K562 (cell line): ENCODE results near the gene SLC5A6. TPM values are rescaled to one million over a fixed set of nuclear protein-coding genes. Genes with fewer than 3 reads are reported as not detected.

Experiments
- ATAC-seq: fragments of 200-7000 bp; cut with Tn5 transposase; 3 replicates; pipeline ENCODE4 v1.9.1; 2020; ENCODE audit warnings: moderate library complexity
- BruUV-seq: library from RNA; stranded (reverse); fragments of 400-500 nt; replicated peaks from 2 replicates; lab custom pipeline; 2021; lab: Mats Ljungman, UMichigan
- CTCF ChIA-PET: fragments of 300-600 bp; formaldehyde crosslinking; extraction: SDS; loops from one replicate; lab custom pipeline; 2021; ENCODE audit warnings: low intra/inter-chr PET ratio; lab: Yijun Ruan, JAX
- POLR2A ChIA-PET: fragments of 300-600, 350-650 bp; sonication (Branson Sonifier 250); formaldehyde crosslinking; extraction: SDS; loops from one replicate; lab custom pipeline; 2021; ENCODE audit warnings: antibody characterized with exemption, inconsistent platforms; lab: Yijun Ruan, JAX
- DNase-seq, 4 experiments: peaks; one replicate each; pipeline versions ENCODE4 v3.0.0 to v3.0.0-alpha.2; 2011 to 2018; ENCODE audit warnings: low spot score in 3 of 4, mixed read lengths in 3 of 4; ENCODE audit errors: extremely low read depth in 1 of 4
- FAIRE-seq: peaks from 2 replicates; lab custom pipeline; 2011; peaks lifted over from hg19 to GRCh38; lab: Jason Lieb, UNC
- H2AFZ ChIP-seq: 2 replicates; pipeline ENCODE4 v1.6.0; 2011; ENCODE audit warnings: low read depth, low read length, control low read depth, inconsistent platforms
- H3K27ac ChIP-seq: fragments of 200-600 bp; 3 replicates; pipeline ENCODE4 v1.8.0; 2011; ENCODE audit warnings: low read depth, mild to moderate bottlenecking, control low read depth, inconsistent platforms, low read length, moderate library complexity, mixed read lengths; ENCODE audit errors: extremely low read depth
- H3K27me3 ChIP-seq, 2 experiments: fragments of 300-600 bp in 1 of 2; 2 replicates in 1 of 2; 3 replicates in 1 of 2; pipeline versions ENCODE4 v1.6.0 to v1.8.0; 2011; ENCODE audit warnings: inconsistent platforms in 2 of 2, low read length in 2 of 2, mild to moderate bottlenecking in 1 of 2, mixed read lengths in 1 of 2, moderate library complexity in 1 of 2; ENCODE audit not compliant: control insufficient read depth in 2 of 2, insufficient read depth in 2 of 2
- H3K36me3 ChIP-seq: fragments of 300-600 bp; 3 replicates; pipeline ENCODE4 v1.8.0; 2011; ENCODE audit warnings: mild to moderate bottlenecking, low read length, inconsistent platforms; ENCODE audit not compliant: control insufficient read depth, insufficient read depth
- H3K4me1 ChIP-seq, 2 experiments: fragments of 200-600 bp in 1 of 2; replicated peaks in 1 of 2; 2 replicates in 1 of 2; 3 replicates in 1 of 2; pipeline versions ENCODE4 v1.5.1 to v1.8.0; 2011; ENCODE audit warnings: inconsistent platforms in 2 of 2, low read length in 2 of 2, mild to moderate bottlenecking in 1 of 2, mixed read lengths in 1 of 2, moderate library complexity in 1 of 2; ENCODE audit not compliant: control insufficient read depth in 2 of 2, insufficient read depth in 2 of 2
- H3K4me2 ChIP-seq: 2 replicates; pipeline ENCODE4 v1.6.1; 2011; ENCODE audit warnings: low read length, control low read depth, inconsistent platforms, mixed read lengths; ENCODE audit not compliant: insufficient read depth
- H3K4me3 ChIP-seq: fragments of 200-600 bp; sonication (generic), shearing (Covaris generic); 2 replicates; pipeline ENCODE4 v1.5.1; 2016; ENCODE audit warnings: control low read depth, inconsistent platforms
- H3K79me2 ChIP-seq: fragments of 200-600 bp; 3 replicates; pipeline ENCODE4 v1.8.0; 2011; ENCODE audit warnings: low read length, inconsistent platforms; ENCODE audit not compliant: control insufficient read depth, insufficient read depth
- H3K9ac ChIP-seq, 2 experiments: 2 replicates each; pipeline versions ENCODE4 v1.6.0 to v1.6.1; 2011; ENCODE audit warnings: low read depth in 2 of 2, low read length in 2 of 2, control low read depth in 1 of 2, inconsistent platforms in 1 of 2, mild to moderate bottlenecking in 1 of 2, mixed read lengths in 1 of 2; ENCODE audit not compliant: insufficient read depth in 1 of 2
- H3K9me1 ChIP-seq: one replicate; pipeline ENCODE4 v1.6.0; 2011; ENCODE audit warnings: inconsistent platforms, mild to moderate bottlenecking, low read length, moderate library complexity; ENCODE audit not compliant: control insufficient read depth, insufficient read depth
- H3K9me3 ChIP-seq: replicated peaks from 2 replicates; pipeline ENCODE4 v1.5.1; 2011; ENCODE audit warnings: low read depth, low read length, inconsistent platforms; ENCODE audit not compliant: control insufficient read depth, insufficient read depth
- H4K20me1 ChIP-seq: replicated peaks from 2 replicates; pipeline ENCODE4 v1.6.1; 2011; ENCODE audit warnings: low read length, inconsistent platforms, mixed read lengths; ENCODE audit not compliant: control insufficient read depth, insufficient read depth
- CBFA2T2 ChIP-seq: fragments of 450-650 bp; conservative IDR thresholded peaks from 2 replicates; pipeline ENCODE4 v1.6.1; 2017; ENCODE audit warnings: mild to moderate bottlenecking
- ETV5 ChIP-seq: sonication (generic); formaldehyde crosslinking; IDR thresholded peaks from 2 replicates; pipeline ENCODE4 v1.4.0; 2020; ENCODE audit warnings: low read depth, mild to moderate bottlenecking, missing genetic modification reagents
- GABPB2 ChIP-seq: fragments of 250-450 bp; sonication (Bioruptor Pico); conservative IDR thresholded peaks from 2 replicates; pipeline ENCODE4 v1.5.1; 2021; ENCODE audit warnings: mild to moderate bottlenecking
- NCOA4 ChIP-seq: fragments of 450-650 bp; IDR thresholded peaks from 2 replicates; pipeline ENCODE4 v1.6.1; 2018; ENCODE audit warnings: mild to moderate bottlenecking; ENCODE audit not compliant: partially characterized antibody
- PBX2 ChIP-seq, 2 experiments: IDR thresholded peaks in 1 of 2; conservative IDR thresholded peaks in 1 of 2; 2 replicates each; pipeline ENCODE4 v1.6.1; 2016; ENCODE audit warnings: low read depth in 2 of 2, mild to moderate bottlenecking in 1 of 2, missing compliant biosample characterization in 1 of 2, missing genetic modification characterization in 1 of 2, moderate library complexity in 1 of 2
- POLR2A ChIP-seq: fragments of 450-650 bp; conservative IDR thresholded peaks from 2 replicates; pipeline ENCODE4 v1.6.1; 2016
- RHOXF2B ChIP-seq: fragments of 250-450 bp; sonication (Bioruptor Pico); conservative IDR thresholded peaks from 2 replicates; pipeline ENCODE4 v1.5.1; 2021
- USF2 ChIP-seq: sonication (generic); formaldehyde crosslinking; IDR thresholded peaks from 2 replicates; pipeline ENCODE4 v1.5.0; 2020; ENCODE audit warnings: missing genetic modification reagents
- ZKSCAN1 ChIP-seq: fragments of 150-350 bp; IDR thresholded peaks from 2 replicates; pipeline ENCODE4 v1.6.1; 2016; ENCODE audit warnings: low read depth, low read length
- ZNF239 ChIP-seq: fragments of 250-450 bp; sonication (Bioruptor Pico); IDR thresholded peaks from 2 replicates; pipeline ENCODE4 v1.4.0; 2020; ENCODE audit warnings: mild to moderate bottlenecking
- ZNF3 ChIP-seq: fragments of 250-450 bp; sonication (Bioruptor Pico); IDR thresholded peaks from 2 replicates; pipeline ENCODE4 v1.5.0; 2021; ENCODE audit warnings: mild to moderate bottlenecking, moderate library complexity
- ZNF589 ChIP-seq: fragments of 200-800 bp; sonication (Bioruptor generic); IDR thresholded peaks from 2 replicates; pipeline ENCODE4 v1.6.1; 2016; ENCODE audit warnings: low read depth, missing genetic modification characterization, missing compliant biosample characterization
- WGBS: fragments of 100-300 bp; shearing (Covaris generic); methylation state at CpG from one replicate; pipeline ENCODE4 v1.1.6; 2016; ENCODE audit warnings: low coverage, mixed read lengths; ENCODE audit not compliant: insufficient coverage; ENCODE audit errors: missing lambda C conversion rate; 5-methylcytosine and 5-hydroxymethylcytosine counted together
- in situ Hi-C: fragments of 300-500 bp; cut with MboI; formaldehyde crosslinking; loops from 4 replicates; pipeline ENCODE4 v1.15.0; 2018; ENCODE audit warnings: inconsistent platforms, mixed read lengths
- intact Hi-C: fragments of 100-400 bp; cut with micrococcal nuclease; formaldehyde crosslinking; loops from 2 replicates; pipeline ENCODE4 v1.14.2; 2022
- polyA plus RNA-seq, 8 experiments: library from polyadenylated mRNA; depleted of rRNA in 4 of 8; stranded (reverse) in 5 of 8; unstranded in 3 of 8; fragments of >200 nt; fragmentation: Nextera tagmentation in 2 of 8; fragmentation: Illumina TruSeq in 1 of 8; extraction: Ambion mirVana in 2 of 8; extraction: Trizol in 1 of 8; gene quantifications; 2 replicates each; pipeline versions ENCODE4 v1.2.1 to v1.2.3, GENCODE V29; 2011 to 2014; ENCODE audit warnings: inconsistent platforms in 1 of 8, missing spikeins in 1 of 8
- total RNA-seq, 7 experiments: library from RNA; depleted of rRNA in 6 of 7; stranded (reverse); fragments of >200 nt in 6 of 7; fragmentation: Illumina TruSeq in 2 of 7; extraction: Trizol in 2 of 7; gene quantifications; 2 replicates each; pipeline versions ENCODE4 v1.2.1 to v1.2.3, GENCODE V29; 2011 to 2021; ENCODE audit warnings: low replicate concordance in 1 of 7

Gene SLC5A6
- total and polyA plus RNA-seq, 9 of the 15 experiments (the other 6 are each of a cell fraction or from before 2014, with no cell fraction given) = 32.6 to 137 (median 107) TPM

GRCh38 chr2:27247893-27248292 lies 35.8 kb upstream of the SLC5A6 start:
- BruUV-seq = no TSS peak
- 52% methylated on average over 4 of the region's 4 CpGs for WGBS
- CTCF ChIA-PET = no interaction called here
- Histone ChIP-seq H3K79me2 (no peaks in the 10 kb centered on the region), H3K4me1 (peaks cover 4 to 14% of the 10 kb centered on the region in 2 experiments), H3K27ac (no peak overlapping the region), H3K9me3 (no peaks in the 10 kb centered on the region), H3K9me1 (no peaks in the 10 kb centered on the region), H3K9ac (no peak overlapping the region), H2AFZ (no peak overlapping the region), H3K4me2 (no peak overlapping the region), H3K4me3 (no peak overlapping the region), H4K20me1 (0 out of 2 replicates have a peak, but pooled peaks cover 4% of the 10 kb centered on the region), H3K27me3 (no peaks in the 10 kb centered on the region), H3K36me3 (peaks cover 19% of the 10 kb centered on the region)
- ATAC-seq (no peak), DNase-seq (no peak), FAIRE-seq (no peak)
- intact Hi-C loops (no loop called here), in situ Hi-C loops (no loop called here)
- POLR2A ChIA-PET = interaction anchor here (0.6 to 1.9 kb wide), 2 partner anchors 12 to 1431 kb away, joined by 4 read pairs; no protein-coding TSS in a partner anchor
- no peak for TF ChIP-seq PBX2 (CRISPR knock-in tag; IDR thresholded peaks at IDR 0.05; ENCODE audit: low read depth)
- no peak for TF ChIP-seq PBX2 (tag; conservative IDR thresholded peaks at IDR 0.05; ENCODE audit: low read depth)
- TF ChIP-seq POLR2A = 0 out of 2 replicates have a peak, but pooled peaks have one; percentile 48
- TF ChIP-seq USF2 (CRISPR knock-in tag) = no peak
- no peak for TF ChIP-seq GABPB2 (CRISPR knock-in tag)
- TF ChIP-seq CBFA2T2 = no peak
- peak; percentile 88 for TF ChIP-seq ZKSCAN1
- no peak for TF ChIP-seq RHOXF2B (CRISPR knock-in tag)
- TF ChIP-seq ETV5 (CRISPR knock-in tag) = no peak
- no peak for TF ChIP-seq NCOA4
- no peak for TF ChIP-seq ZNF239
- no peak for TF ChIP-seq ZNF3
- TF ChIP-seq ZNF589 (CRISPR knock-in tag) = no peak
